Activated CD4-positive, CD25-positive, alpha-beta regulatory T cell (primary cell): Measurements from ENCODE around the gene KRT8.
"Not testable (repeated sequence)": the region's sequence is repeated elsewhere in the genome, so short reads cannot be mapped to it uniquely, and the experiment has no call there.

Experiments
- DNase-seq, 4 experiments: peaks; one replicate each; lab custom pipeline; 2025; lab: John Stamatoyannopoulos, UW

Gene KRT8

GRCh38 chr12:52904509-52905300, at the start of gene KRT8:
Gene KRT8, minus strand, starts transcription at chr12:52905076. Its CDS starts 95 bp downstream, at chr12:52904981.
- DNase-seq, result not testable (repeated sequence)

GRCh38 chr12:52953181-52953841, 48.4 kb upstream of the KRT8 start:
- DNase-seq, result no peak

- no peak for DNase-seq
These were observed 47.4 kb upstream of the KRT8 start for GRCh38 chr12:52952076-52952801.

- DNase-seq, result no peak
These were observed 46.8 kb upstream of the KRT8 start for GRCh38 chr12:52951640-52952039.

- no peak for DNase-seq
These were observed 46.2 kb upstream of the KRT8 start for GRCh38 chr12:52951126-52951525.

GRCh38 chr12:52950553-52950952, 45.7 kb upstream of the KRT8 start:
- no peak for DNase-seq

- DNase-seq, result no peak
These were observed 44.8 kb upstream of the KRT8 start for GRCh38 chr12:52949413-52950331.

GRCh38 chr12:52947738-52948423, 43.0 kb upstream of the KRT8 start:
- DNase-seq, result no peak

- DNase-seq, result no peak
These were observed 42.1 kb upstream of the KRT8 start for GRCh38 chr12:52946797-52947547.

- DNase-seq, result no peak
These were observed 41.5 kb upstream of the KRT8 start for GRCh38 chr12:52946334-52946733.

- no peak for DNase-seq
These were observed 40.7 kb upstream of the KRT8 start for GRCh38 chr12:52945389-52946232.

- no peak for DNase-seq
These were observed 40.0 kb upstream of the KRT8 start for GRCh38 chr12:52944683-52945388.

- no peak for DNase-seq
These were observed 38.0 kb upstream of the KRT8 start for GRCh38 chr12:52942901-52943181.

- no peak for DNase-seq
These were observed 37.4 kb upstream of the KRT8 start for GRCh38 chr12:52942066-52942900.

- DNase-seq, result no peak
These were observed 24.7 kb upstream of the KRT8 start for GRCh38 chr12:52929538-52929937.

- DNase-seq, result no peak
These were observed 23.1 kb upstream of the KRT8 start for GRCh38 chr12:52927964-52928363.

- DNase-seq, result no peak
These were observed 21.8 kb upstream of the KRT8 start for GRCh38 chr12:52926596-52927234.
